Measurements from ENCODE around the gene RBM12. TPM values are rescaled to one million over a fixed set of nuclear protein-coding genes. Genes with fewer than 3 reads are reported as not detected.

Gene RBM12
- total RNA-seq, 1 donor from 2014 or later, result 8.9 TPM

DNA sequence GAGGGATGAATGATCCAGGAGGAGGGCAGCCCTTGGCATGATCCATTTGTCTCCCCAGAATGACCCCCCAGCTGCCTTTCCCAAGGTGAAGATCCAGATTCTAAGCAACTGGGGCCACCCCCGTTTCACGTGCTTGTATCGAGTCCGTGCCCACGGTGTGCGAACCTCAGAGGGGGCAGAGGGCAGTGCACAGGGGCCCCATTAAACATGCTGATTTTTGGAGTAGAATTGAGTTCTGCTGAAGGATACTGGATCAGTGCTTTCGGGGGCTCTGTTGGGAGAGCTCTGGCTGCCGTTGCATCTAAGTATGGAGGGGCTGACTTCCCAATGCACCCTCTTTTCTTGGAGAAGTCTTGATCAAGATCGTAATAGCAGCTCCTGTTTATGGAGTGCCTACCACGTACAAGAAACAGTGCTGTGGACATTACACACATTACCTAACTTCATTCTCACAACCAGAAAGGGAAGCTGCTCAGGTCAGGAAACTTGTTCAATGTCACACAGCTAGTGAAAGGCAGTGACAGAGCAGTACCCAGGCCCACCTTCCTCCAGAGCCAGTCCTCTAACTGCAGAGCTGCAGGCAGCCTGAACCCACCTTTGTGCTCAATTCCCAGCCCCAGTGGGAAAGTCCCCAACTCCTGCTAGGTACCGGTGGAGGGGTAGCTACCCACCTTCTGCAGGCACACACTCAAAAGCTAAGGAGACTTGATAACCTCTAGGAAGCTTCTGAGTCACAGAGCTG is 43.7 kb downstream of the RBM12 start:
- Histone ChIP-seq H3K9me3 (no peaks in the 10 kb centered on the region), H3K4me1 (peaks cover 5 to 13% of the 10 kb centered on the region in 2 donors), H3K36me3 (peaks cover 15% of the 10 kb centered on the region in 2 donors), H3K27me3 (no peaks in the 10 kb centered on the region), H3K27ac (no peak overlapping the region), H3K4me3 (no peak overlapping the region)
- intact Hi-C loops (cut with DNase I), result no loop called here
- TF ChIP-seq, protein P1, sequence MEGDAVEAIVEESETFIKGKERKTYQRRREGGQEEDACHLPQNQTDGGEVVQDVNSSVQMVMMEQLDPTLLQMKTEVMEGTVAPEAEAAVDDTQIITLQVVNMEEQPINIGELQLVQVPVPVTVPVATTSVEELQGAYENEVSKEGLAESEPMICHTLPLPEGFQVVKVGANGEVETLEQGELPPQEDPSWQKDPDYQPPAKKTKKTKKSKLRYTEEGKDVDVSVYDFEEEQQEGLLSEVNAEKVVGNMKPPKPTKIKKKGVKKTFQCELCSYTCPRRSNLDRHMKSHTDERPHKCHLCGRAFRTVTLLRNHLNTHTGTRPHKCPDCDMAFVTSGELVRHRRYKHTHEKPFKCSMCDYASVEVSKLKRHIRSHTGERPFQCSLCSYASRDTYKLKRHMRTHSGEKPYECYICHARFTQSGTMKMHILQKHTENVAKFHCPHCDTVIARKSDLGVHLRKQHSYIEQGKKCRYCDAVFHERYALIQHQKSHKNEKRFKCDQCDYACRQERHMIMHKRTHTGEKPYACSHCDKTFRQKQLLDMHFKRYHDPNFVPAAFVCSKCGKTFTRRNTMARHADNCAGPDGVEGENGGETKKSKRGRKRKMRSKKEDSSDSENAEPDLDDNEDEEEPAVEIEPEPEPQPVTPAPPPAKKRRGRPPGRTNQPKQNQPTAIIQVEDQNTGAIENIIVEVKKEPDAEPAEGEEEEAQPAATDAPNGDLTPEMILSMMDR (IDR thresholded peaks at IDR 0.05), result no peak
- DNase-seq (ENCODE audit: low spot score in 2 of 2), result no peak

DNA sequence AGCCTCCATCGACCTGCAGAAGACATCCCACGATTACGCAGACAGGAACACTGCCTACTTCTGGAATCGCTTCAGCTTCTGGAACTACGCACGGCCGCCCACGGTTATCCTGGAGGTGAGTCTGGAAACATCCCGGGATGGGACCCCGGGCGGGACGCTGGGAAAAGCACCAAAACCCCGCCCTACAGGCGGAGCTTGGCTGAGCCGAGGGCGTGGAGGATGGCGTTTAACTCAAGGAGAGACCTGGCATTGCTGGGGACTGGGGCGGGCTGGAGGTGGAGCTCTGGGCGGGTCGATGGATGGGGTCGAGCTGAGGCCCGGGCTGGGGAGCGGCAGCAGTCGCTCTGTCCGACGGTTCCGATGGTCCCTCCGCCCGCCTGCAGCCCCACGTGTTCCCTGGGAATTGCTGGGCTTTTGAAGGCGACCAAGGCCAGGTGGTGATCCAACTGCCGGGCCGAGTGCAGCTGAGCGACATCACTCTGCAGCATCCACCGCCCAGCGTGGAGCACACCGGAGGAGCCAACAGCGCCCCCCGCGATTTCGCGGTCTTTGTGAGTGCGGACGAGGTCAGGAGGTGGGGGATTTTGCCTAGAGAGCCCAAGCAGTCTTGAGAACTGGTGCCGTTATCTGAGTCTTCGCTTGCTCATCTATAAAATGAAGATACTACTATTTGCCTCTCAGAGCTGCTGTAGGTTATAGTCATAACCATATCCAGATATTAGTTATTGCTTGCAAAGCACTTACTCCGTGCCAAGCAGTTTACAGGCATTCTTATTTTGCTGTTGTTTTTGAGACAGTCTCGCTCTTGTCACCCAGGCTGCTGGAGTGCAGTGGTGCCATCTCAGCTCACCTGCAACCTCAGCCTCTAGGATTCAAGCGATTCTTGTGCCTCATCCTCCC is 45.3 kb downstream of the RBM12 start:
- TF ChIP-seq, protein P1 (IDR thresholded peaks at IDR 0.05), result peak in 2 of 3 experiments; percentile 12 to 31
- DNase-seq (ENCODE audit: low spot score in 2 of 2), result peak in 1 of 2 donors; percentile 87
- Histone ChIP-seq H3K27me3 (no peaks in the 10 kb centered on the region), H3K27ac (peak overlapping the region; percentile 71 to 75), H3K4me3 (peak overlapping the region; percentile 60 to 61), H3K4me1 (peaks cover 5 to 16% of the 10 kb centered on the region in 2 donors), H3K36me3 (no peaks in the 10 kb centered on the region), H3K9me3 (no peaks in the 10 kb centered on the region)
- intact Hi-C loops (cut with DNase I), result loop anchor here (5.0 kb wide), 1 partner anchor 333 kb away; the partner anchor contains the start of gene SCAND1

DNA sequence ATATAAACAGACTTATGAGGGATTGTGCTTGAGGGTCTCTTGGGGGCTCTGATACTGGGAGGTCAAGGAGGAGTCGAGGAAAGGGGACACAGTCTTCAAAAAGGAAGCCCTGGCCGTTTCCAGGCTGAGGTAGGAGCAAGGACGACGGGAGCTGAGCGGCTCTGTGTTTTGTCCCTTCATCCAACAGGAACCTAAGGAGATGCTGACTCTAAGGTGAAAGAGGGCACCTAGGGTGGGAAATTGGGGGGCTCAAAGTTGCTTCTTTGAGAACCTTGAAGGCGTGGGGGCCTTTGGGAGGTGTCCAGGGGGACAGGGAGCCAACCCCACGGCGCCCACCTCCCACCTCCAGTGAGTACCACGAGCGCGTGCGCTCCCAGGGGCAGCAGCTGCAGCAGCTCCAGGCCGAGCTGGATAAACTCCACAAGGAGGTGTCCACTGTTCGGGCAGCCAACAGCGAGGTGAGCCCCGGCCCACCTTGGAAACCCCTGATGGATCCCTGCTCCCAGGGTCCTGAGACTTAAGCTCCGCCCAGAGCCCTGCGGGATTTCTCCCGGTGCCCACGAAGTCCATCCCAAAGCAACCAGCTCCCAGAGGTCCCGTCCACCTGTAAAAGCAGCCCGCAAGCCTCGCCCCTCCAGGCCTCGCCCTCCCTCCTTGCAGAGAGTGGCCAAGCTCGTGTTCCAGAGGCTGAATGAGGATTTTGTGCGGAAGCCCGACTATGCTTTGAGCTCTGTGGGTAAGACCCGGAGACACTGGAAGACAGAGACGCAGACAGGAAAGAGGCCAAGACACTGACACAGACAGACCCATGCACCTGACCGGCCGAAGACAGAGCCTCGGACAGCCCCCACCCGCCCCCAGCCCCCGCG is 46.2 kb downstream of the RBM12 start:
- peaks cover 5 to 16% of the 10 kb centered on the region in 2 donors for H3K4me1 ChIP-seq
- no peaks in the 10 kb centered on the region for H3K9me3 ChIP-seq
- TF ChIP-seq, protein P1 (IDR thresholded peaks at IDR 0.05), result no peak
- H3K27me3 ChIP-seq, result no peaks in the 10 kb centered on the region
- peak overlapping the region; percentile 60 to 61 for H3K4me3 ChIP-seq
- H3K36me3 ChIP-seq, result no peaks in the 10 kb centered on the region
- no peak for DNase-seq (ENCODE audit: low spot score in 2 of 2)
- peak overlapping the region; percentile 71 to 75 for H3K27ac ChIP-seq
- intact Hi-C loops (cut with DNase I), result loop anchor here (1.0 to 5.0 kb wide), 2 partner anchors 17 to 334 kb away; partner anchors contain the start of gene SCAND1

DNA sequence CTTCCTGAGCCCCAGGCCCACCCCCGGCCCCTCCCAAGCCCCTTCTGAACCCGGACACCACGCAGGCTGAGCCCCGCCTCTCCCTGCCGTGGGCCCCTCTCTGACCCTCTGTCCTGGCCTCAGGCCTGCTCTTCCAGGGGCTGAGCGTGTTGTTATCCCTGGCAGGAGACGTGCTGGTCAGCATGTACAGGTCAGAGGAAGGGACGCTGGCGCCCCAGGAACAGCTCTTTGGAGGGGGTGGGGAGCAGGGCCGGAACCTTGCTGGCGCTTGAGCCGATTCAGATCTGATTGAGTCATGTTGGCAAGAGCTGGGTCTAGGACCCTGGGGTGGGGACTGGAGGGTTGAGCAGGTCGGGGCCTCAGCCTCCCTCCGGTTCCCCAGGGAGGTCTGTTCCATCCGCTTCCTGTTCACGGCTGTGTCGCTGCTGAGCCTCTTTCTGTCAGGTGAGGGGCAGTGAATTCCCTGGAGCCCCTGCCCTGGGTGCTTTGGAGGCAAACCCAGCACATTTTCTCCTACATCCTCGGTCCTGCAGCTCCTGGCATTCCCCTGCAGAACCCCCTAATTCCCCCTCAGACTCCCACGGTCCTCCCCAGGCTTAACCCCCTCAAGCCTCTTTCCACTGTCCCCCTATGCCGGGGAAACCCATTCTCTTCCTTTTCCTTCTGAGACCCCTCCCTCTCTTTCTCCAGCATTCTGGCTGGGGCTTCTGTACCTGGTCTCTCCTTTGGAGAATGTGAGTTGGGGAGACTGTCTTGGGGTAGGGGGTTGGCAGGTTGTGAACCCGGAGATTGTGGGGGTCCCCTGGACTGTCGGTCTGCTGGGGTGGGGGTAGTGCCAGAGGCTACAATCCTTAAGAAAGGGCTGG is 47.1 kb downstream of the RBM12 start:
- peak; percentile 19 to 81 for DNase-seq (ENCODE audit: low spot score in 2 of 2)
- TF ChIP-seq, protein P1 (IDR thresholded peaks at IDR 0.05), result peak; percentile 9 to 45 (median 35)
- no peaks in the 10 kb centered on the region for H3K27me3 ChIP-seq
- peak overlapping the region; percentile 71 to 75 for H3K27ac ChIP-seq
- H3K4me3 ChIP-seq, result peak overlapping the region; percentile 60 to 61
- intact Hi-C loops (cut with DNase I), result loop anchor here (1.0 to 5.0 kb wide), 4 partner anchors 16 to 335 kb away; partner anchors contain the start of genes ERGIC3 and SCAND1
- H3K36me3 ChIP-seq, result no peaks in the 10 kb centered on the region
- peaks cover 5 to 16% of the 10 kb centered on the region in 2 donors for H3K4me1 ChIP-seq
- H3K9me3 ChIP-seq, result no peaks in the 10 kb centered on the region

Data from ascending aorta (tissue), 2 donors.